GM04503 (cell line): ENCODE measurements around the gene SUSD3.
"Not testable (repeated sequence)": the region's sequence is repeated elsewhere in the genome, so short reads cannot be mapped to it uniquely, and the experiment has no call there.

ENCODE experiments used
- DNase-seq: peaks from one replicate; pipeline ENCODE4 v3.0.0-alpha.2; 2012; ENCODE audit warnings: low read depth

The SUSD3 gene

GRCh38 chr9:93112116-93112863 lies 53.8 kb downstream of the SUSD3 start:
- DNase-seq, result no peak

- DNase-seq, result no peak
These were observed 54.4 kb downstream of the SUSD3 start for GRCh38 chr9:93112864-93113389.

GRCh38 chr9:93114169-93114983 lies 55.9 kb downstream of the SUSD3 start:
- DNase-seq, result no peak

GRCh38 chr9:93114984-93115335 lies 56.5 kb downstream of the SUSD3 start:
- DNase-seq, result no peak

- DNase-seq, result no peak
These were observed 57.1 kb downstream of the SUSD3 start for GRCh38 chr9:93115486-93116071.

- DNase-seq, result no peak
These were observed 57.8 kb downstream of the SUSD3 start for GRCh38 chr9:93116072-93116961.

- DNase-seq, result not testable (repeated sequence)
These were observed 59.0 kb downstream of the SUSD3 start for GRCh38 chr9:93117521-93117920.

GRCh38 chr9:93117924-93118862 lies 59.7 kb downstream of the SUSD3 start:
- DNase-seq, result no peak

GRCh38 chr9:93118863-93119702 lies 60.6 kb downstream of the SUSD3 start:
- DNase-seq, result no peak

GRCh38 chr9:93119703-93119952 lies 61.1 kb downstream of the SUSD3 start:
- DNase-seq, result no peak

GRCh38 chr9:93119953-93120845 lies 61.7 kb downstream of the SUSD3 start:
- DNase-seq, result peak; percentile 73

GRCh38 chr9:93120846-93121315 lies 62.4 kb downstream of the SUSD3 start:
- DNase-seq, result no peak

GRCh38 chr9:93121316-93122241 lies 63.1 kb downstream of the SUSD3 start:
- DNase-seq, result no peak

GRCh38 chr9:93122721-93123221 lies 64.3 kb downstream of the SUSD3 start:
- no peak for DNase-seq

- no peak for DNase-seq
These were observed 65.2 kb downstream of the SUSD3 start for GRCh38 chr9:93123561-93124283.

- DNase-seq, result no peak
These were observed 66.3 kb downstream of the SUSD3 start for GRCh38 chr9:93124793-93125192.
